ENCODE results near the gene NF2. TPM values are rescaled to one million over a fixed set of nuclear protein-coding genes. Genes with fewer than 3 reads are reported as not detected.

NF2 gene
- total RNA-seq, 2 donors from 2014 or later: 45.7 to 51.4 TPM

GRCh38 chr22:29630987-29631386 lies 27.6 kb downstream of the NF2 start:
- Histone ChIP-seq H3K4me1 (ENCODE audit: control insufficient read depth, insufficient read depth, low read length) (no peaks in the 10 kb centered on the region), H3K36me3 (ENCODE audit: control insufficient read depth, insufficient read depth, low read length) (no peaks in the 10 kb centered on the region), H3K9me3 (ENCODE audit: control insufficient read depth, low read length) (no peaks in the 10 kb centered on the region), H3K27me3 (ENCODE audit: control insufficient read depth, insufficient read depth, low read length, poor library complexity, severe bottlenecking) (no peaks in the 10 kb centered on the region), H3K9ac (ENCODE audit: extremely low read depth, low read length, poor library complexity, severe bottlenecking) (no peak overlapping the region), H3K27ac (ENCODE audit: low read depth, low read length) (no peak overlapping the region), H3K4me3 (ENCODE audit: low read length) (no peak overlapping the region)
- H3K27ac Mint-ChIP-seq: no peak overlapping the region
- no peak overlapping the region for H3K4me3 Mint-ChIP-seq
- no peaks in the 10 kb centered on the region for H3K27me3 Mint-ChIP-seq (ENCODE audit: insufficient read depth)
- H3K4me1 Mint-ChIP-seq: no peaks in the 10 kb centered on the region
- 83 to 94% methylated on average over 5 to 6 of the region's 6 CpGs for WGBS, 2 experiments (ENCODE audit: insufficient coverage in 1 of 2, insufficient read length in 1 of 2)
- no peak for DNase-seq
- no peaks in the 10 kb centered on the region for H3K36me3 Mint-ChIP-seq (ENCODE audit: low read depth)
- no peaks in the 10 kb centered on the region for H3K9me3 Mint-ChIP-seq
- TF ChIP-seq, protein P1, sequence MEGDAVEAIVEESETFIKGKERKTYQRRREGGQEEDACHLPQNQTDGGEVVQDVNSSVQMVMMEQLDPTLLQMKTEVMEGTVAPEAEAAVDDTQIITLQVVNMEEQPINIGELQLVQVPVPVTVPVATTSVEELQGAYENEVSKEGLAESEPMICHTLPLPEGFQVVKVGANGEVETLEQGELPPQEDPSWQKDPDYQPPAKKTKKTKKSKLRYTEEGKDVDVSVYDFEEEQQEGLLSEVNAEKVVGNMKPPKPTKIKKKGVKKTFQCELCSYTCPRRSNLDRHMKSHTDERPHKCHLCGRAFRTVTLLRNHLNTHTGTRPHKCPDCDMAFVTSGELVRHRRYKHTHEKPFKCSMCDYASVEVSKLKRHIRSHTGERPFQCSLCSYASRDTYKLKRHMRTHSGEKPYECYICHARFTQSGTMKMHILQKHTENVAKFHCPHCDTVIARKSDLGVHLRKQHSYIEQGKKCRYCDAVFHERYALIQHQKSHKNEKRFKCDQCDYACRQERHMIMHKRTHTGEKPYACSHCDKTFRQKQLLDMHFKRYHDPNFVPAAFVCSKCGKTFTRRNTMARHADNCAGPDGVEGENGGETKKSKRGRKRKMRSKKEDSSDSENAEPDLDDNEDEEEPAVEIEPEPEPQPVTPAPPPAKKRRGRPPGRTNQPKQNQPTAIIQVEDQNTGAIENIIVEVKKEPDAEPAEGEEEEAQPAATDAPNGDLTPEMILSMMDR (conservative IDR thresholded peaks at IDR 0.05): no peak

- Histone ChIP-seq H3K27ac (ENCODE audit: low read depth, low read length) (no peak overlapping the region), H3K9ac (ENCODE audit: extremely low read depth, low read length, poor library complexity, severe bottlenecking) (no peak overlapping the region), H3K4me3 (ENCODE audit: low read length) (no peak overlapping the region), H3K27me3 (ENCODE audit: control insufficient read depth, insufficient read depth, low read length, poor library complexity, severe bottlenecking) (no peaks in the 10 kb centered on the region), H3K4me1 (ENCODE audit: control insufficient read depth, insufficient read depth, low read length) (no peaks in the 10 kb centered on the region), H3K9me3 (ENCODE audit: control insufficient read depth, low read length) (no peaks in the 10 kb centered on the region), H3K36me3 (ENCODE audit: control insufficient read depth, insufficient read depth, low read length) (no peaks in the 10 kb centered on the region)
- no peaks in the 10 kb centered on the region for H3K27me3 Mint-ChIP-seq (ENCODE audit: insufficient read depth)
- no peak for DNase-seq
- no peak overlapping the region for H3K27ac Mint-ChIP-seq
- TF ChIP-seq, protein P1 (conservative IDR thresholded peaks at IDR 0.05): no peak
- no peak overlapping the region for H3K4me3 Mint-ChIP-seq
- no peaks in the 10 kb centered on the region for H3K36me3 Mint-ChIP-seq (ENCODE audit: low read depth)
- no peaks in the 10 kb centered on the region for H3K4me1 Mint-ChIP-seq
- no peaks in the 10 kb centered on the region for H3K9me3 Mint-ChIP-seq
- WGBS, 2 experiments (ENCODE audit: insufficient coverage in 1 of 2, insufficient read length in 1 of 2): 91 to 93% methylated on average over 1 of the region's 1 CpG
These were observed 28.3 kb downstream of the NF2 start for GRCh38 chr22:29631725-29632124.

DNA sequence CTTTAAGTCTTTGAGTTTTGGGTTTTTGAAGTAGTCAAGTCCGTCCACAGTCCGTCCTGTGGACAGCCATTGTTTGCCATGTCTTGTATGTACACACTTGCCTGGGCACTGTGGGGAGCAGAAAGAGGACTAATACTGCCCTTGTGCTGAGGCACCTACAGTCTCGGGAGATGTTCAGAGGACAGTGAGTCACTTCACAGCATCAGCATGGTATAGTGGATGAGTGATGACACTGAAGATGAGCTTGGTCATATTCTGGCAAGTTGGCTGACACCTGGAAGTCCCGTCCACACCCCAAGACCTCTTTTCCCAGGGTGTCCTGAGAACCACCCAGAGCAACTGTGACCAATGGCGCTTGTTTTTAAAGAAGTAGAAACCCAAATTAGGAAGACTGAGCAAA lies 29.2 kb downstream of the NF2 start:
- Histone ChIP-seq H3K27me3 (ENCODE audit: control insufficient read depth, insufficient read depth, low read length, poor library complexity, severe bottlenecking) (no peaks in the 10 kb centered on the region), H3K4me1 (ENCODE audit: control insufficient read depth, insufficient read depth, low read length) (no peaks in the 10 kb centered on the region), H3K4me3 (ENCODE audit: low read length) (no peak overlapping the region), H3K9ac (ENCODE audit: extremely low read depth, low read length, poor library complexity, severe bottlenecking) (no peak overlapping the region), H3K27ac (ENCODE audit: low read depth, low read length) (no peak overlapping the region), H3K36me3 (ENCODE audit: control insufficient read depth, insufficient read depth, low read length) (peaks cover 6% of the 10 kb centered on the region), H3K9me3 (ENCODE audit: control insufficient read depth, low read length) (no peaks in the 10 kb centered on the region)
- Mint-ChIP-seq H3K27me3 (ENCODE audit: insufficient read depth) (no peaks in the 10 kb centered on the region), H3K9me3 (no peaks in the 10 kb centered on the region), H3K36me3 (ENCODE audit: low read depth) (peaks cover 1% of the 10 kb centered on the region), H3K4me3 (no peak overlapping the region), H3K27ac (no peak overlapping the region), H3K4me1 (no peaks in the 10 kb centered on the region)
- TF ChIP-seq, protein P1 (conservative IDR thresholded peaks at IDR 0.05): no peak
- no peak for DNase-seq
- 93 to 98% methylated on average over 5 of the region's 5 CpGs for WGBS, 2 experiments (ENCODE audit: insufficient coverage in 1 of 2, insufficient read length in 1 of 2)
